Prostate gland (tissue), 1 donor: Measurements from ENCODE around the gene ODC1.

Experiments
- POLR2A ChIP-seq: fragments of 450-650 bp; IDR thresholded peaks from one replicate; pipeline ENCODE4 v1.6.1; 2016; ENCODE audit warnings: antibody characterized with exemption, mild to moderate bottlenecking
- POLR2AphosphoS5 ChIP-seq: sonication (generic); formaldehyde crosslinking; IDR thresholded peaks from one replicate; pipeline ENCODE4 v1.6.1; 2017; ENCODE audit warnings: antibody characterized with exemption

DNA sequence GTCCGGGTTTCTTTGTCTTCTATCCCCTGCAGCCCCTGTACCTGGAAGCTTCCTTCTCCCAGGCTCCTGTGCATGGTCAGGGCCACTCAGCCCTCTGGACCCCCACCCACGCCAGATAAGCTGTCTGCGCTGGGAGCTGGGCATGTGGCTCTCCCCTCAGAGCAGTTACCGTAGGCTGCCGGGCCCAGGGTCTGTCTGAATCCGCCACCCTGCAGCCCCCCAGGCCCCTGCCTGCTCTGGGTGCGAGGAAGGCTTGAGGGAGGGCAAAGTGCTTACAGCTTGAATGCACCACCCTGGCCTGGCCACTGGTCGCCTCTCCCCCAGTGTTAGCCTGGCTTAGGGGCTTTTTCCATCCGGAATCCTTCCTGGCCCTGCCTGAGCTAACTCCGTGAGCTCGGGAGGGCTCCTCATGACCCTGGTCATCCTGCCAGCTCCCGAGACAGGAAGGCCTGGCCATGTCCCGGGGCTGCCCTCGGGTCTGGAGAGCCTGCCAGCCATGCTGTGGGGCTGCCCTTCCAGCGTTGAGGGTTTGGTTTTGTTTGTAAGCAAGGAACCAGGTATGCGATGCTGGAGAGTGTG is 50.7 kb downstream of the ODC1 start:
- TF ChIP-seq POLR2A (no peak), POLR2AphosphoS5 (no peak)
